Left renal pelvis (tissue), 4 donors: ENCODE measurements around the gene PUS7. TPM values are rescaled to one million over a fixed set of nuclear protein-coding genes. Genes with fewer than 3 reads are reported as not detected.

Experiments
- polyA plus RNA-seq, 4 donors: library from polyadenylated mRNA; unstranded; fragments of 120-200 nt; gene quantifications; one replicate each; pipeline ENCODE4 v1.2.1, GENCODE V29; 2013; ENCODE audit not compliant: insufficient read length in 4 of 4

PUS7 gene
- polyA plus RNA-seq, 4 donors: 11.9 to 23.5 (median 22.1) TPM

Other genes starting within 250 kb of the PUS7 start
- 10 to 100 TPM; 49.2 to 67.3 (median 56.3) TPM for gene SRPK2, start 133.3 kb downstream of the PUS7 start, polyA plus RNA-seq
- gene RINT1, start 9.9 kb upstream of the PUS7 start, polyA plus RNA-seq: 10 to 100 TPM; 22.3 to 29.9 (median 24.7) TPM
- 1 to 10 TPM in 3 of 4 donors, under 1 TPM in 1; 0.75 to 2.4 (median 1.7) TPM for gene EFCAB10, start 59.2 kb upstream of the PUS7 start, polyA plus RNA-seq